NCI-H446 (cell line): Measurements from ENCODE around the gene ZBTB49.

Source experiments
- DNase-seq, 2 experiments: peaks; one replicate each; lab custom pipeline; 2025; lab: John Stamatoyannopoulos, UW

The ZBTB49 gene

GRCh38 chr4:4284827-4285618, 5.0 kb upstream of the ZBTB49 start:
- no peak for DNase-seq

- no peak for DNase-seq
These were observed 2.0 kb upstream of the ZBTB49 start for GRCh38 chr4:4288098-4288497.

- no peak for DNase-seq
These were observed 996 bp upstream of the ZBTB49 start for GRCh38 chr4:4289055-4289454.

- no peak for DNase-seq
These were observed 482 bp upstream of the ZBTB49 start for GRCh38 chr4:4289597-4289940.

GRCh38 chr4:4293279-4293678, 3.2 kb downstream of the ZBTB49 start:
- DNase-seq = no peak

GRCh38 chr4:4296283-4296846, 6.3 kb downstream of the ZBTB49 start:
- DNase-seq = no peak

- DNase-seq = no peak
These were observed 9.0 kb downstream of the ZBTB49 start for GRCh38 chr4:4299006-4299405.

- DNase-seq = no peak
These were observed 11.9 kb downstream of the ZBTB49 start for GRCh38 chr4:4302001-4302400.

- DNase-seq = no peak
These were observed 12.4 kb downstream of the ZBTB49 start for GRCh38 chr4:4302416-4302815.

GRCh38 chr4:4306920-4307319, 16.9 kb downstream of the ZBTB49 start:
- DNase-seq = no peak

- DNase-seq = no peak
These were observed 18.9 kb downstream of the ZBTB49 start for GRCh38 chr4:4308800-4309441.

GRCh38 chr4:4311193-4311592, 21.1 kb downstream of the ZBTB49 start:
- no peak for DNase-seq

- no peak for DNase-seq
These were observed 25.6 kb downstream of the ZBTB49 start for GRCh38 chr4:4315461-4316149.

GRCh38 chr4:4316150-4316495, 26.1 kb downstream of the ZBTB49 start:
- DNase-seq = no peak

GRCh38 chr4:4317496-4318232, 27.6 kb downstream of the ZBTB49 start:
- DNase-seq = no peak

- DNase-seq = no peak
These were observed 30.5 kb downstream of the ZBTB49 start for GRCh38 chr4:4320528-4320927.

GRCh38 chr4:4320951-4321714, 31.1 kb downstream of the ZBTB49 start:
- no peak for DNase-seq

GRCh38 chr4:4321951-4322688, 32.1 kb downstream of the ZBTB49 start:
- no peak for DNase-seq

GRCh38 chr4:4323705-4324534, 33.9 kb downstream of the ZBTB49 start:
- DNase-seq = no peak

- no peak for DNase-seq
These were observed 35.3 kb downstream of the ZBTB49 start for GRCh38 chr4:4325321-4325720.
